Mammary epithelial cell (primary cell): ENCODE measurements around the gene TTLL6.

Source experiments
- EZH2 ChIP-seq: IDR thresholded peaks from 2 replicates; pipeline ENCODE4 v1.6.1; 2012; ENCODE audit warnings: low read length, inconsistent platforms, borderline replicate concordance
- TF ChIP-seq, protein P1 (sequence below), 2 donors: IDR thresholded peaks in 1 of 2; conservative IDR thresholded peaks in 1 of 2; 2 replicates each; pipeline ENCODE4 v1.5.1; 2011 to 2012; ENCODE audit warnings: inconsistent platforms in 2 of 2, low read length in 2 of 2, mild to moderate bottlenecking in 2 of 2, control low read depth in 1 of 2, low read depth in 1 of 2; ENCODE audit not compliant: insufficient read depth in 1 of 2; ENCODE audit errors: extremely low read depth in 1 of 2

DNA sequence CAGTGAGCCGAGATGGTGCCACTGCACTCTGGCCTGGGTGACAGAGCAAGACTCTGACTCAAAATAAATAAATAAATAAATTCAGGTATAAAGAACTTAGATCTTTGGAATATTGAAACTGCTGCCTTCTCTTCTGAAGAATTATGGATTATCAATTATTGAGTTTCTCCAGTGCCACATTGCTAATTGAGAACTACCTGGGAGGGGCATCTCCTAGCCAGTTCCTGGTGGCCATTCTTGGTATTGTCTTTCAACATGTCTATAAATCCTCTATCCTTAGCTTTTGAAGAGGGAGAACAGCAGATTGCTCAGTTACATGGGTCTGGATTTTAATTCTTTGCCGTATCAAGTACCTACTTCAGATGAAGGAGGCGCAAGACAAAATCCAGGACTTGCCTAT lies 43.0 kb upstream of the TTLL6 start:
- TF ChIP-seq, protein P1, sequence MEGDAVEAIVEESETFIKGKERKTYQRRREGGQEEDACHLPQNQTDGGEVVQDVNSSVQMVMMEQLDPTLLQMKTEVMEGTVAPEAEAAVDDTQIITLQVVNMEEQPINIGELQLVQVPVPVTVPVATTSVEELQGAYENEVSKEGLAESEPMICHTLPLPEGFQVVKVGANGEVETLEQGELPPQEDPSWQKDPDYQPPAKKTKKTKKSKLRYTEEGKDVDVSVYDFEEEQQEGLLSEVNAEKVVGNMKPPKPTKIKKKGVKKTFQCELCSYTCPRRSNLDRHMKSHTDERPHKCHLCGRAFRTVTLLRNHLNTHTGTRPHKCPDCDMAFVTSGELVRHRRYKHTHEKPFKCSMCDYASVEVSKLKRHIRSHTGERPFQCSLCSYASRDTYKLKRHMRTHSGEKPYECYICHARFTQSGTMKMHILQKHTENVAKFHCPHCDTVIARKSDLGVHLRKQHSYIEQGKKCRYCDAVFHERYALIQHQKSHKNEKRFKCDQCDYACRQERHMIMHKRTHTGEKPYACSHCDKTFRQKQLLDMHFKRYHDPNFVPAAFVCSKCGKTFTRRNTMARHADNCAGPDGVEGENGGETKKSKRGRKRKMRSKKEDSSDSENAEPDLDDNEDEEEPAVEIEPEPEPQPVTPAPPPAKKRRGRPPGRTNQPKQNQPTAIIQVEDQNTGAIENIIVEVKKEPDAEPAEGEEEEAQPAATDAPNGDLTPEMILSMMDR (conservative IDR thresholded peaks at IDR 0.05 in 1 of 2, IDR thresholded peaks at IDR 0.05 in 1 of 2; ENCODE audit: extremely low read depth in 1 of 2, insufficient read depth in 1 of 2, low read depth in 1 of 2, low read length in 2 of 2), result peak; percentile 9 to 16
- TF ChIP-seq EZH2, result no peak
